Keratinocyte (primary cell): Measurements from ENCODE around the gene NEURL3. TPM values are rescaled to one million over a fixed set of nuclear protein-coding genes. Genes with fewer than 3 reads are reported as not detected.

Source experiments
- DNase-seq: peaks from one replicate; pipeline ENCODE4 v3.0.0-alpha.2; 2011; ENCODE audit warnings: low read depth, missing footprints, low spot score
- FAIRE-seq: peaks from 2 replicates; lab custom pipeline; 2011; peaks lifted over from hg19 to GRCh38; lab: Jason Lieb, UNC
- H2AFZ ChIP-seq: 2 replicates; pipeline ENCODE4 v1.6.0; 2012; ENCODE audit warnings: low read length, control low read depth, inconsistent platforms; ENCODE audit not compliant: control insufficient read depth
- H3K27ac ChIP-seq: 2 replicates; pipeline ENCODE4 v1.5.1; 2011; ENCODE audit warnings: low read length; ENCODE audit not compliant: control insufficient read depth, insufficient read depth
- H3K27me3 ChIP-seq: 3 replicates; pipeline ENCODE4 v1.6.0; 2011; ENCODE audit warnings: low read length; ENCODE audit not compliant: control insufficient read depth, insufficient read depth; ENCODE audit errors: extremely low read depth
- H3K36me3 ChIP-seq, 2 experiments: 2 replicates in 1 of 2; 3 replicates in 1 of 2; pipeline ENCODE4 v1.5.1; 2011; ENCODE audit warnings: low read length in 2 of 2, mild to moderate bottlenecking in 1 of 2; ENCODE audit not compliant: control insufficient read depth in 2 of 2, insufficient read depth in 2 of 2; ENCODE audit errors: extremely low read depth in 1 of 2
- H3K4me1 ChIP-seq: 3 replicates; pipeline ENCODE4 v1.5.1; 2011; ENCODE audit warnings: low read length; ENCODE audit not compliant: control insufficient read depth, insufficient read depth; ENCODE audit errors: extremely low read depth
- H3K4me2 ChIP-seq: 3 replicates; pipeline ENCODE4 v1.6.0; 2011; ENCODE audit warnings: low read depth, low read length; ENCODE audit not compliant: control insufficient read depth, insufficient read depth; ENCODE audit errors: extremely low read depth
- H3K4me3 ChIP-seq, 3 experiments: fragments of 200-600 bp in 1 of 3; sonication (generic) in 1 of 3; 2 replicates in 2 of 3; 3 replicates in 1 of 3; pipeline ENCODE4 v1.5.1; 2011 to 2016; ENCODE audit warnings: low read length in 3 of 3, mild to moderate bottlenecking in 3 of 3, control low read depth in 2 of 3, inconsistent platforms in 1 of 3, low read depth in 1 of 3, mixed read lengths in 1 of 3, mixed run types in 1 of 3, moderate library complexity in 1 of 3; ENCODE audit not compliant: control insufficient read depth in 2 of 3, insufficient read depth in 2 of 3; ENCODE audit errors: extremely low read depth in 1 of 3
- H3K79me2 ChIP-seq: 2 replicates; pipeline ENCODE4 v1.6.0; 2012; ENCODE audit warnings: low read length; ENCODE audit not compliant: control insufficient read depth, insufficient read depth
- H3K9ac ChIP-seq: 3 replicates; pipeline ENCODE4 v1.6.0; 2011; ENCODE audit warnings: low read length; ENCODE audit not compliant: control insufficient read depth, insufficient read depth; ENCODE audit errors: extremely low read depth
- H3K9me1 ChIP-seq: 3 replicates; pipeline ENCODE4 v1.6.0; 2011; ENCODE audit warnings: low read length; ENCODE audit not compliant: control insufficient read depth, insufficient read depth; ENCODE audit errors: extremely low read depth
- H3K9me3 ChIP-seq: 2 replicates; pipeline ENCODE4 v1.5.1; 2012; ENCODE audit warnings: low read depth, low read length; ENCODE audit not compliant: control insufficient read depth
- H4K20me1 ChIP-seq: 3 replicates; pipeline ENCODE4 v1.6.0; 2011; ENCODE audit warnings: low read length; ENCODE audit not compliant: control insufficient read depth, insufficient read depth; ENCODE audit errors: extremely low read depth
- CTCF ChIP-seq, 3 experiments: IDR thresholded peaks in 1 of 3; conservative IDR thresholded peaks in 1 of 3; optimal IDR thresholded peaks in 1 of 3; 2 replicates in 2 of 3; 3 replicates in 1 of 3; pipeline versions ENCODE3 to v1.5.1; 2011; ENCODE audit warnings: low read length in 3 of 3, mild to moderate bottlenecking in 3 of 3, moderate library complexity in 2 of 3, control low read depth in 1 of 3, inconsistent platforms in 1 of 3; ENCODE audit not compliant: insufficient read depth in 2 of 3; ENCODE audit errors: extremely low read depth in 1 of 3
- EZH2 ChIP-seq: IDR thresholded peaks from one replicate; pipeline ENCODE4 v1.6.1; 2012; ENCODE audit warnings: inconsistent platforms, mild to moderate bottlenecking, low read length, moderate library complexity
- dilution Hi-C: fragments of 300-500 bp; cut with MboI; formaldehyde crosslinking; loops from one replicate; pipeline ENCODE4 v1.7.0; 2020; ENCODE audit warnings: low sequenced_read_pairs; ENCODE audit not compliant: extremely low pct_ligation_motif_present
- polyA plus RNA-seq, 5 experiments: library from polyadenylated mRNA; depleted of rRNA in 3 of 5; stranded (reverse) in 3 of 5; stranded (forward) in 1 of 5; unstranded in 1 of 5; fragments of >200 nt; gene quantifications; 1 replicate in 1 of 5; 2 replicates in 3 of 5; 3 replicates in 1 of 5; pipeline versions ENCODE4 v1.2.1 to v1.2.3, GENCODE V29; 2011 to 2012; ENCODE audit warnings: missing spikeins in 2 of 5, low read depth in 1 of 5, low replicate concordance in 1 of 5

The NEURL3 gene
- polyA plus RNA-seq, 1 donor (not counting 4 experiments of a cell fraction or from before 2014, with no cell fraction given), result not detected

GRCh38 chr2:96551605-96552314, 46.6 kb upstream of the NEURL3 start:
- FAIRE-seq, result no peak
- Histone ChIP-seq H3K27ac (no peak overlapping the region), H3K9me1 (no peaks in the 10 kb centered on the region), H4K20me1 (no peaks in the 10 kb centered on the region), H3K4me3 (no peak overlapping the region), H3K9me3 (no peaks in the 10 kb centered on the region), H3K9ac (no peak overlapping the region), H3K36me3 (no peaks in the 10 kb centered on the region), H3K4me2 (no peak overlapping the region), H2AFZ (no peak overlapping the region), H3K27me3 (no peaks in the 10 kb centered on the region), H3K79me2 (no peaks in the 10 kb centered on the region), H3K4me1 (peaks cover 9% of the 10 kb centered on the region)
- no peak for DNase-seq
- TF ChIP-seq CTCF (optimal IDR thresholded peaks at IDR 0.05 in 1 of 3, IDR thresholded peaks at IDR 0.05 in 1 of 3, conservative IDR thresholded peaks at IDR 0.05 in 1 of 3; ENCODE audit: extremely low read depth in 1 of 3, insufficient read depth in 2 of 3, low read length in 3 of 3) (no peak), EZH2 (no peak)
- dilution Hi-C loops, result no loop called here

GRCh38 chr2:96550787-96551604, 45.8 kb upstream of the NEURL3 start:
- Histone ChIP-seq H3K27ac (no peak overlapping the region), H3K9me3 (no peaks in the 10 kb centered on the region), H3K27me3 (no peaks in the 10 kb centered on the region), H3K4me2 (no peak overlapping the region), H4K20me1 (no peaks in the 10 kb centered on the region), H3K9ac (no peak overlapping the region), H2AFZ (no peak overlapping the region), H3K79me2 (no peaks in the 10 kb centered on the region), H3K36me3 (no peaks in the 10 kb centered on the region), H3K9me1 (no peaks in the 10 kb centered on the region), H3K4me3 (no peak overlapping the region), H3K4me1 (peaks cover 3% of the 10 kb centered on the region)
- no peak for TF ChIP-seq CTCF (optimal IDR thresholded peaks at IDR 0.05 in 1 of 3, IDR thresholded peaks at IDR 0.05 in 1 of 3, conservative IDR thresholded peaks at IDR 0.05 in 1 of 3; ENCODE audit: extremely low read depth in 1 of 3, insufficient read depth in 2 of 3, low read length in 3 of 3)
- TF ChIP-seq EZH2, result no peak
- FAIRE-seq (no peak), DNase-seq (no peak)
- dilution Hi-C loops, result no loop called here
